ENCODE measurements around the gene RPL10A. TPM values are rescaled to one million over a fixed set of nuclear protein-coding genes. Genes with fewer than 3 reads are reported as not detected.

The RPL10A gene
- total RNA-seq, 1 experiment from 2014 or later = 2,016 TPM

DNA sequence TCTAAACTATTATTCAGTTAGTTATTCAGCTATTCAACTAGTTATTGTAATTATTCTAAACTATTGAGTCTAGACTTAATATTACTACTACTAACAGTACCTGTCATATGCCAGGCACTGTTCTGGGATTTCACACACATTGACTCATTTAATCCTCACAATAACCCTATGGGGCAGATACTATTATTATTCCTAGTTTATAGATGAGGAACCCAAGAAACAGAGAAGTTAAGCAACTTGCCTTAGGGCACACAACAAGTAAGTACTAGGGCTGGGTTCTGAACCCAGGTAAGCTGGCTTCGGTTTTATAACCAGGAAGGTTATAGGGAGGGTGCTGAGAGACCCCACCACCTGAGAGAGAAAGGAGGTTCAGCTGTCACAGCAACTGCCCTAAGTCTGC is 20.9 kb downstream of the RPL10A start:
- H3K36me3 ChIP-seq = no peaks in the 10 kb centered on the region
- H3K27ac ChIP-seq = no peak overlapping the region
- no peak for DNase-seq
- peaks cover 72% of the 10 kb centered on the region for H3K4me1 ChIP-seq
- H3K9me3 ChIP-seq (replicated peaks) = no peaks in the 10 kb centered on the region
- H3K4me3 ChIP-seq = no peak overlapping the region
- H3K27me3 ChIP-seq = no peaks in the 10 kb centered on the region

DNA sequence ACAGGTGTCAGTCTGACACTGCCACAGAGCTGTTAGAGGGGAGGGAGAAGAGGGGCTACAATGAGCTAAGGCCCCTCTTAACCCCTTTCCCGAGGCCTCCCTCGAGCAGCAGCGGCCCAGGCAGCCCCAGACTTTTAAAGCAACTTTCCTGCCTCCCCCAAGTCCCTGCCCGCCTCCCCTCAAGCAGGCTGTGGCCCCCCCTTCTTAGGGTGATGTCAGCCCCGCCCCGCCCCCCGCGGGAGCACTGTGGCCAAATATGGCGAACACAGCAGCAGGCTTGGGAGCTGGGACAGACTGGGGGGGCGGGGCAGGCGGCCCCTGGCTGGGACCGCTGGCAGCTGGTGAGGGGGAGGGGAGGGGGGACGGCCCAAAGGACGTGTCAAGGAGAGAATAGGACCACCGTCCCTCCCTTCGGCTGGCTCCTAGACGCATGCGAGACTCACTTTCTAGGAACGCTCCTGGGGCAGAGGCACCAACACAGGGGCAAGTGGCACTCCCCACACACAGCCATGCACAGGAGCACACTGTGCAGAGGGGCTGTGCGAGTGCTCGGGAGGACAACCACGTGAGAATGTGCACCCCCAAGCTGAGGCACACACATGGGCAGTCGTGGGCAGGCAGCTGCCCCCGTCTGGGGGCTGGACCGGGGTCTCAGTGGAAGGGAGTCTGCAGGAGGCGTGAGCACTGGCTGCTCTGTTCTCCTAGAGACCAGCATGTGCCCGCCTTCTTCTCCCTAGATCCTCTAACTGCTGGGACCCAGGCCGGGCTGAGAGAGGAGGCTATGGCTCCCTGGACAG is 22.0 kb downstream of the RPL10A start:
- Histone ChIP-seq H3K9me3 (replicated peaks) (no peaks in the 10 kb centered on the region), H3K4me3 (peak overlapping the region; percentile 51), H3K4me1 (peaks cover 61% of the 10 kb centered on the region), H3K36me3 (no peaks in the 10 kb centered on the region), H3K27me3 (no peaks in the 10 kb centered on the region), H3K27ac (peak overlapping the region; percentile 66)
- DNase-seq = peak; percentile 88 to 92

DNA sequence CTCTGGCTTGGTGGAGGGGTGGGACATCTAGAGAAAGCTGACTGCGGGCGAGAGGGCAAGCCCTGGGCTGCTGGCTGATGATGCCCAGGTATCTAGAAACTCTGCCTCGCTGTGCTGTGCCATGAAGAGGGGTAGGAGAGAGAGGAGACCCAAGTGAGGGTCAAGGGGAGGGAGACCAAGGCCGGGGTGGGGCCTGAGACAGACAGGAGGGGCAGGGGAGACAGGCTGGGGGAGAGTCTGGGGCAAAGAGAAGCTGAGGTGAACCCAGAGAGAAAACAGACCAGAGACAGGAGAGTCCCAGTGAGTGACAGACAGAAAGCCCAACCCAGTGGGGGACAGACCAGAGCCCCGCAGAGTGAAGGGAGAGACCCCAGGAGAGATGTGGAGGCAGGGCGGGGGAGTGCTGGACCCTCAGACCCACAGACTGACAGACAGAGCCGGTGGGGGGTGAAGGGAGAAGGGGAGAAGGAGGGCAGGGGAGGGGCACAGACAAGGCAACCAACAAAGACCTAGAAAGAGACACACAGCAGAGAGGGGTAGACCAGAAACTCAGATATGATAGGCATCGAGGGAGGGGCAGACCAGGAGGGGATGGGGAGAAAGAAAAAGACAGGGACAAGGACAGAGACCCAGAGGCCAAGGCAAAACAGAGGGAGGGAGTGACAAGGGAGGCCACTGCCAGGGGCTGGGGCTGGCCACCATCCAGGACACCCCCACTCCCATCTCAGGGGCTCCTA is 22.8 kb downstream of the RPL10A start:
- DNase-seq = no peak
- no peaks in the 10 kb centered on the region for H3K36me3 ChIP-seq
- H3K27me3 ChIP-seq = no peaks in the 10 kb centered on the region
- H3K4me1 ChIP-seq = peaks cover 53% of the 10 kb centered on the region
- H3K9me3 ChIP-seq (replicated peaks) = no peaks in the 10 kb centered on the region
- H3K4me3 ChIP-seq = peak overlapping the region; percentile 51
- peak overlapping the region; percentile 66 for H3K27ac ChIP-seq

DNA sequence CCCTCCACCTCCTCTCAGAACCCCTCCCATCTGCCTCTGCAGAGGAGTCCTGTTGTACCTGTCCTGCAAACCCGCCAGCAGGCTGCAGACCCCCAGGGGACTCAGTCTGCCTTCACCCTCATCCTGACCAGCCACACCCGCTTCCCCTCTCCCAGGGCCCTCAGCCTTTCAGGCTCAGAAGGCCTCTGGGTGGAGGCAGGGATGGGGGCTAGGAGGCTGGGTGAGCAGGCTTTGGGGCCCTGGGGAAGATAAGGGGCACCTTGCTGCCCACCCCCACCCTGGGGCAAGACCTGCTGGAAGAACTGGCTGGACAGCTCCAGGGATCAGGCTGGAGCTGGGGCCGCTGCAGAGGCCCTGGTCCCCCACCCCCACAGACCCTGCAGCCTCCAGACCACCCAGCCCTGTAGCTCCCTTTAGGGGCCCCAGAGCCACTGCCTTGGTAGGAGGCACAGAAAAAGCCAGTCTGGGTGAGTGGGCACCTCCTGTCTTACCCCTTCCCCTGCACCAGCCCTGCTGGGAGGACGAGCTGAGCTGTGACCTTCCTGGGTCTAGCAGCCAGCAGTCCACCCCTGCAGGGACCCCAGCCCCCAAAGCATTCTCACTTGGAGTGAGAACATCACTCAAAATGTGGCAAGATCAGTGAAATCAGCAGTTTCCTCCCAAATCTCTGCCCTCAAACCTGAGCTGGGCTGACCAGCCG is 23.5 kb downstream of the RPL10A start:
- no peak overlapping the region for H3K27ac ChIP-seq
- H3K4me3 ChIP-seq = no peak overlapping the region

DNA sequence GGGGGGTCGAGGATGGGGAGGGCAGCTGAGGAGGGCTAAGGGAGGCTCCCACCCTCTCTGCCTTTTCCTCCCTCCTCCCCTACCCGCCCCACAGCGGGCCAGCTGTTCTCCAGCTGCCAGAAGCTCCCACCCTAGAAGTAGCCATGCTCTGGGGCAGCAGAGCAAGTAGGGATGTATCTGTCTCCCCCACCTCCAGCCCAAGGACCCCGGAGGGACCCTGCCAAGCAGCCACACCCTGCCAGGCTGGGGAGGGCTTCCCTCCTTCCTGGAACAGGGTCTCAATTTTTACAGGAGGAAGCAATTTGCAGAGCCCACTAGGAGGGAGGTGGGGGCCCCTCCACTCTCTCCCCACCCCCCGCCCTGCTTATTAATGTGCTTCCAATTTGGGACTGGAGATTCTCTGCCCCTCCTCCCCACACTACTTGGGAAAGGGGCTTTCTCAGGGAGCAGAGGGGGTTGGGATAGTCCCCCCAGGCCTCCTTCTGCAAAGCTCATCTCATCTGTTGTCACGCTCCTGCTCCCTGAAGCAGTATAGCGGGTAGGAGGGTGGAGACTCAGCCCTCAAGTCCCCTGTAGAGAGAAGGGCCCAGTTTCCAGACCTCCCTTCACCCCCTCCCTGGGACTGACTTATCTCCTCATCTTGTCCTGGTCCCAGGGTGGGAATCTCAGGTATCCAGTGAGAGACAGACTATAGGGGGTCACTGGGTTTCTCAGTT is 24.2 kb downstream of the RPL10A start:
- H3K27me3 ChIP-seq = no peaks in the 10 kb centered on the region
- DNase-seq = peak; percentile 49 to 64
- no peak overlapping the region for H3K4me3 ChIP-seq
- no peaks in the 10 kb centered on the region for H3K36me3 ChIP-seq
- H3K27ac ChIP-seq = peak overlapping the region; percentile 27
- H3K4me1 ChIP-seq = peaks cover 42% of the 10 kb centered on the region
- no peaks in the 10 kb centered on the region for H3K9me3 ChIP-seq (replicated peaks)

More for the DNA sequence above, 23.5 kb downstream of the RPL10A start:
- Histone ChIP-seq H3K4me1 (peaks cover 46% of the 10 kb centered on the region), H3K27me3 (no peaks in the 10 kb centered on the region), H3K9me3 (replicated peaks) (no peaks in the 10 kb centered on the region), H3K36me3 (no peaks in the 10 kb centered on the region)
- no peak for DNase-seq

DNA sequence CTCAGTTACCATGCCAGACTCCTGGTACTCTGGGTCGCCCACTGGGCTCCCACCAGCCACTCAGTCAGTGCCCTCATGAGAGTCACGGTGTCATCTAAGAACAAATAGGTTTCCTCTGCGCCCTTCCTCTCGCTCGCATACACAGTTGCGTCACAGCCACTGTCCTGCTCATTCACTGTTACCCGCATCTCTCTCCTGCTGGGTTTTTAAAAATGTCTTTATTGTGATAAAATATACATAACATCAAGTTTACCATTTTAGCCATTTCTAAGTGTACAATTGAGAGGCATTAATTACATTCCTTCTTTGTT is 24.7 kb downstream of the RPL10A start:
- no peak overlapping the region for H3K27ac ChIP-seq
- H3K4me3 ChIP-seq = no peak overlapping the region
- no peaks in the 10 kb centered on the region for H3K27me3 ChIP-seq
- no peaks in the 10 kb centered on the region for H3K9me3 ChIP-seq (replicated peaks)
- H3K36me3 ChIP-seq = no peaks in the 10 kb centered on the region
- DNase-seq = no peak
- peaks cover 40% of the 10 kb centered on the region for H3K4me1 ChIP-seq

DNA sequence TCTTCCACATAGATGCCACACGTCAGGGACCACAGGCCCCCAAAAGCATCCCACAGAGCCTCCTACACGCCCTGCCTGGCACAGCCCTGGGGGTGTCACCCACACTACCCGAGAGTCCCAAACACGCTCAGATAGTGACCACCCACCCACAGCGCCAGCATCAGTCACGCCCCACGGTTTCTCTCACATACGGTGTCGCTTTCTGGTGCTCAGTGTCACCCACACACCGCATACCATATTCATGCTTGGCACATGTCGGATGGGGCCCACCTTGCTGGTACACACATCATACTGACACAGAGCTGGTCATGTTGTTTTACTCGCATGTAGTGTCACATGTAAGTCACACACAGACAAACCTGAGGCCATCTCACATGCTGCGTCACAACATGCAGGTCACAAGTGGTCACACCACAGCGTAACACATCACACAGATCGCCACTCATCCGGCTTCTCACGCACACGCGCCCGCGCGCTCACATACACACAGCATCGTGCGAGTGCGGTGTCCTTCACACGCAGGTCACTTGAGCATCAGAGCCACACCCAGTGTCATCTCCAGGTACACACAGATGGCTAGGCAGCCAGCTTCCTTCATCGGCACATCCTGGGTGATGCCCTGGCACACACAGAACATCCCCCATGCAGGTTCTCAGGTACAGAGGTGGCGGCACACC is 25.2 kb downstream of the RPL10A start:
- DNase-seq = no peak
- Histone ChIP-seq H3K4me1 (peaks cover 37% of the 10 kb centered on the region), H3K27ac (no peak overlapping the region)

DNA sequence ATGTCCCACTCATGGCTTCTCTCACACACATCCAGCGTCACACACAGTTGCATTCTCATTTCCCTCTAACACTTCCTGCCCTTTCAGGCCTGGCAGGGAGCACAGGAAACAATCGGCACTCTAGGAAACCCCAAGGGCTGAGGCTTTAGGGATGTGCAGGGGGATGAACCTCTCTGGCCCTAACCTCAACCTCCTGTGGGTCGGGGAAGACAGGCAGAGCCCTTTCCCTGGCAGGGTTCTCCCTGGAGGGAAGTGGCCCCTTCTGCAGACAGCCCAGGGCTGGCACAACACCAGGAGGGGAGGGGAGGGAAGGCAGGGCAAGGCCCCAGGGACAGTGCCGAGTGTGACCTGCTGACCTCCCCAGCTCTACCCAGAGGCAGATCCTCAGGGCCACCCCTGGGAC is 26.0 kb downstream of the RPL10A start:
- Histone ChIP-seq H3K9me3 (replicated peaks) (no peaks in the 10 kb centered on the region), H3K27ac (no peak overlapping the region), H3K4me1 (peaks cover 36% of the 10 kb centered on the region), H3K27me3 (no peaks in the 10 kb centered on the region), H3K36me3 (no peaks in the 10 kb centered on the region), H3K4me3 (no peak overlapping the region)
- DNase-seq = no peak

More for the DNA sequence above, 25.2 kb downstream of the RPL10A start:
- H3K9me3 ChIP-seq (replicated peaks) = no peaks in the 10 kb centered on the region
- no peaks in the 10 kb centered on the region for H3K36me3 ChIP-seq
- H3K27me3 ChIP-seq = no peaks in the 10 kb centered on the region
- no peak overlapping the region for H3K4me3 ChIP-seq

DNA sequence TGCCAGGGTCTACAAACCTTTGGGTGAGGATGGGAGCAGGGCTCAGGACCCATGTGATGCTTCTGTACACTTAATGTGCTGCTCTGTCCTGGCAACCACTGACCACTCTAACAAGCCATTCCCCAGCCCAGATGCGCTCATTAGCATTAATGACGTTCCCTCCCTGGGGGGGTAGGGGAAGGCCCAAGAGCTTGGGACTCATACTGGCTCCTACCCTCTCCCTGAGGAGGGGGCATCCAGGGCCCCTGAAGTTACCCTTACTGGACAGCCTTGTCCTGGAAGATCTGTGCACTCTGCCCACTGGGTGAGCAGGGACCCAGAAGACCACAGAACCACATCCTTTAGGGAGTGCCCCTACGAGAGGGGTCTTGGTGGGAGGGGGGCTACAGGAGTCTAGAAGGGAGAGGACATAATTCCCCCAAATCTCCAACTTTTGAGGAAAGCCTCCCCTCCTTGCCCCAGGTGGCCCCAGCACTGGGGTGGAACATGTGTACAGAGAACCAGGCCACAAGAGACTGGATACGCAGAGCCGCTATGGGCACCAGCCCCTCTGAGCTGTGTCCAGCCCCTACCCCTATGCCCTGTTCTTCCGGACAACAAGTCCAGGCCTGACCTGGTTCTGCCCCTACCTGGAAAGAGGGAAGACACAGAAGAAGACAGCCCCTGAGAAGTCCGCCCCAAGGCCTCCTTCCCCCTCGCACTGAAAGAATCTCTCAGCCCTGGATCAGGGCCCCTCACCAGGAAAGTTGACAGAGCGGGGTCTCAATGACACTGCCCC is 27.2 kb downstream of the RPL10A start:
- Histone ChIP-seq H3K4me1 (peaks cover 33% of the 10 kb centered on the region), H3K36me3 (no peaks in the 10 kb centered on the region), H3K4me3 (peak overlapping the region; percentile 73), H3K27ac (no peak overlapping the region), H3K9me3 (replicated peaks) (no peaks in the 10 kb centered on the region), H3K27me3 (no peaks in the 10 kb centered on the region)
- no peak for DNase-seq

DNA sequence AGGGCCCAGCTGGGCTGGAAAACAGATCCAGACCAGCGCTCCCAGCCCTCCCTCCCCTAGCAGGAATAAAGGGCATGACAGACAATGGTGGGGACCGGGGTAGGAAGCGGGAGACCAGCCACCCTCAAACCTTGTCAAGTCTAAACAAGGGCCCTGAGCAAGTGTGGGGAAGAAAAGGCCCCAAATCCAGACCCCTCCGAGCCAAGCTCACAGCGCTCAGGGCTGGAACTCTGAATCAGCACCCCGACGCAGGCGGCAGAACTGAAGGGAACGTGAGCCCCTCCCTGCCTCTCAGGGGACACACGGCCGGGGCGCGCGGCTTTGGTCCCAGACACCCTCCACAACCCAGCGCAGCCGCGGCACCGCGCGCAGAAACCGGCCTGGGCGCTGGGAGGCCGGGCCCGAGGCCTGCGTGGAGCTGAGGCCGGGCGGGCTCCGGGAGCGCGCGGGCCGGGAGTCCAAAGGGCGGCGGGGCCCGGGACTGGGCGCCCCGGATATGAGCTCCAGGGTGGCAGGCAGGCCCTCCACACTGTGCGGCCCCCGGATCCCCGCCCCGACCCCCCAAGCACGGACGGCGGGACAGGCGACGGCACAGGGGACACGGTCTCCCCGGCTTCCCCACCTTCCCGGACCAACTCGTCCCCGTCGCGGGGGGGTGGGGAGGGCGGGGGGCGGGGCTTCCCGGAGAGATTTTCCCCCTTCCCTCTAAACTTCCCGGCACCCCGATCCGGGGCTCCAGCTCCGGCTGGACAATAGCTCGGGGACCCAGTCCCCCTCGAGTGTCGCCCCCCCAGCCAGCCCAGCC is 28.0 kb downstream of the RPL10A start:
- Histone ChIP-seq H3K27ac (no peak overlapping the region; the same call in 1 of the 2 replicates), H3K4me3 (peak overlapping the region; percentile 73), H3K4me1 (peaks cover 33% of the 10 kb centered on the region), H3K27me3 (no peaks in the 10 kb centered on the region), H3K36me3 (no peaks in the 10 kb centered on the region), H3K9me3 (replicated peaks) (no peaks in the 10 kb centered on the region)
- peak; percentile 46 to 55 for DNase-seq

DNA sequence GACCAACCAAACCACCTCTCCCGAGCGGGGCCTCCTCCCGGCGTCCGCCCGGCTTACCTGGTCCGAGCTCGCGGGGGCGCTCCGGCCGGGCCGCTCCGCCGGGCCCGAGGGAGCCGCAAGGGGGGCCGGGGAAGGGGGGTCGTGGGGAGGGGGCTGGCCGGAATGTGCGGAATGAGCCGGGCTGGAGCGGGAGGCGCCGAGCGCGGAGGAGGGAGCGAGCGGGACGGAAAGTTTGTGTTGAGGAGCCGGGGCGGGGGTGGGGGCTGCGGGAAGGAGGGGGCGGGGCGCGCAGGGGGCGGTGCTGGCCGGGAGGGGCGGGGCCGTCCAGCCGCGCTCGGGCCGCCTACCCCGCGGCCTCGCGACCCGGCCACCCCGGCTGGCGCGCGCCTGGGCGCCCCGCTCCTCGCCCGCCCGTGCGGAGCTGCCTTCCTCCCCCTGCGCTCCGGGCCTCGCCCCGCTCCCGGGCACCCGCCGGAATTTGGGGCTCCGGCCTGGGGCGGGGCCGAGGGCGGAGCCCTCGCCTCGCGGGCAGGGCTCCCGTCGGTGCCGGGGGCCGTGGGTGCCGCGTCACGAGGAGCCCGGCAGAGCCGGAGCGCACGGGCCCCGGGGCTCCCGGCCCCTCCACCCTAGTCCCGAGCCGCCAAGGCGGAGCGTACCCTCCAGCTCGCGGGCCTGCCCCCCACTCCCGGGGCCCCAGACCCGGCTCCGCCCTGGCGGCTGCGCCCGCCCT is 28.8 kb downstream of the RPL10A start, which contains the start of gene TEAD3:
Gene TEAD3, minus strand, starts transcription at position 239 of the 730 bp plus-strand sequence.
- DNase-seq = peak; percentile 60 to 68
- Histone ChIP-seq H3K4me3 (peak within 1 kb of the TSS; percentile 73), H3K4me1 (peaks cover 25% of the 10 kb centered on the region), H3K36me3 (no peaks in the 10 kb centered on the region), H3K9me3 (replicated peaks) (no peaks in the 10 kb centered on the region), H3K27ac (peak within 1 kb of the TSS; percentile 83), H3K27me3 (no peaks in the 10 kb centered on the region)

Measured in SJCRH30 (cell line).